HG03439 (cell line): ENCODE results near the gene P2RY13.

ENCODE experiments used
- ATAC-seq: cut with Tn5 transposase; IDR thresholded peaks from one replicate; pipeline ENCODE4 v1.9.1; 2021; ENCODE audit warnings: mild to moderate bottlenecking, moderate library complexity; ENCODE audit not compliant: unreplicated experiment

Gene P2RY13

GRCh38 chr3:151297429-151297828 is 31.9 kb downstream of the P2RY13 start:
- no peak for ATAC-seq

- no peak for ATAC-seq
Measured at GRCh38 chr3:151296226-151296625, 33.1 kb downstream of the P2RY13 start.

GRCh38 chr3:151293127-151293526 is 36.2 kb downstream of the P2RY13 start:
- no peak for ATAC-seq

- no peak for ATAC-seq
Measured at GRCh38 chr3:151290673-151291072, 38.7 kb downstream of the P2RY13 start.

GRCh38 chr3:151289445-151289844 is 39.9 kb downstream of the P2RY13 start:
- ATAC-seq, result no peak

- ATAC-seq, result no peak
Measured at GRCh38 chr3:151285940-151286339, 43.4 kb downstream of the P2RY13 start.

GRCh38 chr3:151283907-151284461 is 45.4 kb downstream of the P2RY13 start:
- no peak for ATAC-seq

GRCh38 chr3:151283387-151283786 is 46.0 kb downstream of the P2RY13 start:
- ATAC-seq, result no peak

- no peak for ATAC-seq
Measured at GRCh38 chr3:151282921-151283320, 46.4 kb downstream of the P2RY13 start.

- no peak for ATAC-seq
Measured at GRCh38 chr3:151281671-151282324, 47.6 kb downstream of the P2RY13 start.

GRCh38 chr3:151278230-151278629 is 51.1 kb downstream of the P2RY13 start, which contains the start of gene P2RY14:
Gene P2RY14, minus strand, starts transcription at chr3:151278542. Its CDS starts 64,226 bp downstream, at chr3:151214316.
- no peak for ATAC-seq

GRCh38 chr3:151276687-151277042 is 52.7 kb downstream of the P2RY13 start:
- no peak for ATAC-seq
